Common myeloid progenitor, CD34-positive (primary cell): ENCODE results near the gene DPCD.

ENCODE experiments used
- CTCF ChIA-PET: fragments of 350-600 bp; sonication (Branson Sonifier 250); formaldehyde crosslinking; loops from one replicate; lab custom pipeline; 2021; ENCODE audit warnings: antibody characterized with exemption; lab: Charles Lee
- POLR2A ChIA-PET: fragments of 350-600 bp; sonication (Branson Sonifier 250); formaldehyde crosslinking; loops from one replicate; lab custom pipeline; 2021; ENCODE audit warnings: antibody characterized with exemption; lab: Charles Lee
- DNase-seq, 3 donors: peaks; one replicate each; pipeline versions ENCODE4 v3.0.0 to v3.0.0-alpha.2; 2013
- H3K27ac ChIP-seq, 2 experiments: 1 replicate in 1 of 2; 2 replicates in 1 of 2; pipeline ENCODE4 v1.7.0; 2013; ENCODE audit warnings: inconsistent platforms in 2 of 2, low read length in 2 of 2, mild to moderate bottlenecking in 2 of 2, low read depth in 1 of 2, moderate library complexity in 1 of 2; ENCODE audit not compliant: severe bottlenecking in 2 of 2, insufficient read depth in 1 of 2, poor library complexity in 1 of 2
- H3K27me3 ChIP-seq, 5 experiments: replicated peaks in 2 of 5; 1 replicate in 3 of 5; 2 replicates in 2 of 5; pipeline versions ENCODE4 v1.6.1 to v1.7.0; 2013; ENCODE audit warnings: low read length in 4 of 5, mild to moderate bottlenecking in 2 of 5, moderate library complexity in 2 of 5, inconsistent platforms in 1 of 5; ENCODE audit not compliant: insufficient read depth in 5 of 5, control insufficient read depth in 4 of 5
- H3K36me3 ChIP-seq, 4 experiments: 1 replicate in 2 of 4; 2 replicates in 2 of 4; pipeline versions ENCODE4 v1.6.1 to v1.7.0; 2013; ENCODE audit warnings: low read length in 3 of 4, control low read depth in 1 of 4, mild to moderate bottlenecking in 1 of 4; ENCODE audit not compliant: control insufficient read depth in 4 of 4, insufficient read depth in 4 of 4
- H3K4me1 ChIP-seq, 4 experiments: 1 replicate in 3 of 4; 2 replicates in 1 of 4; pipeline versions ENCODE4 v1.6.1 to v1.7.1; 2013; ENCODE audit warnings: low read length in 3 of 4, mild to moderate bottlenecking in 3 of 4, control low read depth in 1 of 4, inconsistent platforms in 1 of 4, moderate library complexity in 1 of 4; ENCODE audit not compliant: control insufficient read depth in 4 of 4, insufficient read depth in 4 of 4; ENCODE audit errors: control extremely low read depth in 1 of 4
- H3K4me3 ChIP-seq, 7 experiments: 1 replicate in 4 of 7; 2 replicates in 3 of 7; pipeline versions ENCODE4 v1.5.1 to v1.7.0; 2013; ENCODE audit warnings: mild to moderate bottlenecking in 7 of 7, low read length in 6 of 7, moderate library complexity in 6 of 7, inconsistent platforms in 2 of 7, low read depth in 2 of 7, control low read depth in 1 of 7; ENCODE audit not compliant: insufficient read depth in 4 of 7, control insufficient read depth in 1 of 7; ENCODE audit errors: extremely low read depth in 1 of 7
- H3K9me3 ChIP-seq, 5 experiments: 1 replicate in 4 of 5; 2 replicates in 1 of 5; pipeline versions ENCODE4 v1.6.1 to v1.7.1; 2013; ENCODE audit warnings: low read length in 4 of 5, mild to moderate bottlenecking in 2 of 5, inconsistent platforms in 1 of 5, low read depth in 1 of 5, moderate library complexity in 1 of 5; ENCODE audit not compliant: control insufficient read depth in 4 of 5, insufficient read depth in 2 of 5; ENCODE audit errors: control extremely low read depth in 1 of 5
- WGBS: methylation state at CpG from one replicate; pipeline ENCODE4 v1.1.5; 2013; ENCODE audit not compliant: insufficient coverage; 5-methylcytosine and 5-hydroxymethylcytosine counted together

DPCD gene

DNA sequence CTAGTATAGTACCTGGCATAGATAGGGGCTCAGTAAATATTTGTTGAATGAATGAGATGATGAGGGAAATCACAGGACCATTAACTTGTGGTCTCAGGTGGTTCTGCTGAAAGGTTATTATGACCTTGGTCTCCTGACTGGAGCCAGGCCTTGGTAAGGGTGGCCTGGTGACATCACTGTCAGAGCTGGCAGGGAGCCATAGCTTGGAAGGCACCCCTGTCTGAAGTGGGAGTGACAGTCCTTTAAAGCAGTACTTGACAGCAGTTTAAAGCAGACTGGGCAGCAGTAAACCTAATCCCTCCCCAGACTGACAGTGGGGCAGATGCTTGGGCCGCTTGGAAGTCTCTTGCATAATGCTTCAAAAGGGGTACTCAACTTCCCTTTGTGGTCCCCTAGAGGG is 13.4 kb downstream of the DPCD start:
- CTCF ChIA-PET: interaction anchor here (1.6 to 9.0 kb wide), 3 partner anchors 17 to 181 kb away, joined by 4 to 88 read pairs (median 7); partner anchors contain the start of gene NPM3
- H3K27me3 ChIP-seq: no peaks in the 10 kb centered on the region
- no peaks in the 10 kb centered on the region for H3K4me1 ChIP-seq
- peaks cover 0 to 16% (median 10%) of the 10 kb centered on the region in 4 experiments for H3K36me3 ChIP-seq
- POLR2A ChIA-PET: no interaction called here
- H3K27ac ChIP-seq: no peak overlapping the region
- no peak for DNase-seq
- no peak overlapping the region for H3K4me3 ChIP-seq
- 100% methylated on average over 1 of the region's 1 CpG for WGBS
- no peaks in the 10 kb centered on the region for H3K9me3 ChIP-seq

DNA sequence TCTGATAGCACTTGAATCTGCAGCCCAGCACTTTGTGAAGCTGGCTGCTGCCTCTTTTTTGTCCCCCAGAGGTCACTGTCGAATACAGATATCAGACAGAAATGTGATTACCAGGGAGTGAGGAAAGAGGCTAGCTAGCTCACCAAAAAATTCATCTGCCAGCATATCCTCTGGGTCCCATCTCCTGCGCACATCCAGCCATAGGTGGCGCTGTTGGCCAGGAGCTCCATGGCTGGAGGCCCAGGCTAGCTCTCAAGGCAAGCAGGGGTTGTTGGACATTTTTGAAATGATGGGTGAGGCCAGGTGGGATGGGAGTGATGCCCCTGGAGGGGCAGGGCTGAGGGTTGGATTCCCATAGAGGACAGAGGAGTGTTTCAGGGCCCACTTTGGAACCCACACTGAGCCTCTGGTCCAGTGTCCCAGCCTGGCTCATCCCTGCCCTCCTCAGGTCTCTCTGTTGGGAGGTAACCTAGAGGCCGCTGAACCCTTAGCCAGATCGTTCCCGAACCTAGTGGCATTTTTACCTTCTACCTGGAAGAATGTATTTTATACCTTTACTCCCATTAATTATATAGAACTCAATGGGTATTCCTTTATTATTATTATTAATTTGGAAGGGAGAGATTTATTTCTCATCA is 14.8 kb downstream of the DPCD start:
- CTCF ChIA-PET: interaction anchor here (0.6 to 9.0 kb wide), 15 partner anchors 11 to 1005 kb away, joined by 3 to 88 read pairs (median 4); partner anchors contain the start of gene NPM3
- 55% methylated on average over 4 of the region's 6 CpGs for WGBS
- peak; percentile 78 to 90 (median 89) for DNase-seq

DNA sequence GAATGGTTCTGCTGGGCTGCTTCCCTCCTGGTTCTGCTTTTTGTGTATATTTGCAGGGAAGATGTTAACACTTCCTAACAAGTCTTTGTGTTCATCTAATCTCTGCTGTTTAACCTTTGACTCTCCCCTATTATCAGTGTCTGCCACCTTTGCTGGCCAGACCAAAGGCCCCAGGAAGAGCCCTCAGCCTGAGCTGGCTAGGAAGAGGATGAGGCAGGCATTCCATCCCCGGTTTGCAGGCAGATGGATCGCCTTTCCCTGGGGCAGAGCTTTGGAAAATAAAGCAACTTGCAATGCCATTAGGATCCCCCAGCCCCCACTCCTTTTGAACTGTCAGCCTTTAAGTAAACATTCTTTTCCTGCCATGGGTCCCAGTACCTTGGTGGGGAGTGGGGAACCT is 19.0 kb downstream of the DPCD start:
- ChIA-PET CTCF (interaction anchor here (1.0 to 9.0 kb wide), 3 partner anchors 12 to 176 kb away, joined by 4 to 88 read pairs (median 4); partner anchors contain the start of gene NPM3), POLR2A (no interaction called here)
- H3K36me3 ChIP-seq: peaks cover 2 to 63% (median 42%) of the 10 kb centered on the region in 4 experiments
- no peak overlapping the region for H3K27ac ChIP-seq
- no peaks in the 10 kb centered on the region for H3K27me3 ChIP-seq
- 90% methylated on average over 2 of the region's 2 CpGs for WGBS
- no peak overlapping the region for H3K4me3 ChIP-seq
- H3K4me1 ChIP-seq: peaks cover 0 to 5% (median 0%) of the 10 kb centered on the region in 4 experiments
- no peak for DNase-seq
- no peaks in the 10 kb centered on the region for H3K9me3 ChIP-seq

More for the DNA sequence above, 14.8 kb downstream of the DPCD start:
- H3K27ac ChIP-seq: no peak overlapping the region
- H3K9me3 ChIP-seq: no peaks in the 10 kb centered on the region
- no peaks in the 10 kb centered on the region for H3K4me1 ChIP-seq
- no peaks in the 10 kb centered on the region for H3K27me3 ChIP-seq
- no peak overlapping the region for H3K4me3 ChIP-seq
- POLR2A ChIA-PET: no interaction called here
- H3K36me3 ChIP-seq: peaks cover 2 to 24% (median 14%) of the 10 kb centered on the region in 4 experiments

DNA sequence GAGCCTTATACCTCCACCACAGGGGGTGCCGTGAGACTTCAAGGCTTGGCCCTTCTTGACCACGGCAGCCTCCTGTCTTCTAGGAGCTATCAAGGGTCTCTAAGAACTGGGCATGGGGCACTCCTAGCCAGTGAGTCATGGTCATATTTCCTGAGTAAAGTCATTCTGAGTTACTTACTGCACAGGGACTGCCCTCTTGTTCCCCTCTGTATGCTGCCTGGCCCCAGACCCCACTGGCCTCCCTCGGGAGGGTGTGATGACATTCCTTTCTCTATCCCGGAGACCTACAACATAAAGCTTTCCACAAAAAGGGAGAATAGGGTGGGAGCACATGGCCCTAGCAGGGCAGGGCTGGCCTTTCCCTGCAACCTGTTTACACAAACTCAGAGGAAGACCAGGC is 21.4 kb downstream of the DPCD start:
- DNase-seq: no peak
- 100% methylated on average over 4 of the region's 4 CpGs for WGBS
- ChIA-PET CTCF (interaction anchor here (1.4 to 1.6 kb wide), 2 partner anchors 170 to 171 kb away, joined by 3 read pairs; no protein-coding TSS in a partner anchor), POLR2A (no interaction called here)
- no peaks in the 10 kb centered on the region for H3K27me3 ChIP-seq
- H3K4me3 ChIP-seq: no peak overlapping the region
- no peaks in the 10 kb centered on the region for H3K9me3 ChIP-seq
- peaks cover 2 to 63% (median 42%) of the 10 kb centered on the region in 4 experiments for H3K36me3 ChIP-seq
- no peak overlapping the region for H3K27ac ChIP-seq
- H3K4me1 ChIP-seq: peaks cover 0 to 5% (median 0%) of the 10 kb centered on the region in 4 experiments

DNA sequence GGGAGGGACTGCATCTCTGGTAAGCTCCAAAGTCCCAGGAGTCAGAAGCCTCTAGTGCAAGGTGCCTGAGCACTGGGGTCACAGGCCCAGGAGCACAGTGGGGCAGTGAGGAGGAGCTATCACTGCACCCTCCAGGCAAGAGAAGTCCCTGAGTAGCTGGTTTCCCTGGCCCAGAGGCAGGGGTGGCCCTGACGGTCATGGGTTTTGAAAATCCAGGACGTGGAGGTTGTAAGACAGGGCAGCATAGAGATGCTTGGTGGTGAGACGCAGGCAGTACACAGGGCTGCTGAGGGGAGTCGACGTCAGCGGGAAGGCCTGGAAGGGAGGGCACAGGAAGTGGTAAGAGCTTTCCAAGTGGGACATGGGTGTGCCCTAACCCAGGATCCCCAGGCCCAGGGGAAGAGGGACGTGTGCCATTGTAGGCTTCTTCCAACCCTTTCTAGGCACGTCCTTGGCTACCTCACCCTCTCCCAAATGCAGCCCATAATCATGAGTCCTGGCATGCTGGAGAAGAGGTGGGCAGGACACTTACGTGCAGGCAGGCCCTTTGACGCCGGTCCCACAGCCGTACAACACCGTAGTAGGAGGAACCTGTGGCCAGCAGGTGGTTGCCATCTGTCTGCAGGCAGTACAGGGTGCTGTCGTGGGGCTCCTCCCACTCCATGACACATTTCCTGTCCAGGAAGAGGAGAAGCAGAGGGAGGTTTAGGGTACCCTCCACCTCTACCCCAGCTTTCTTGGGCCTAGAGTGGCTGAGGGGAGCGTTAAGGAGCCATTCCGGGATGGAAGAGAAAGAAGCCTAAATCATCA is 23.2 kb downstream of the DPCD start:
- Histone ChIP-seq H3K36me3 (peaks cover 2 to 61% (median 37%) of the 10 kb centered on the region in 4 experiments), H3K27me3 (no peaks in the 10 kb centered on the region), H3K4me1 (peaks cover 0 to 5% (median 0%) of the 10 kb centered on the region in 4 experiments), H3K4me3 (no peak overlapping the region), H3K9me3 (no peaks in the 10 kb centered on the region), H3K27ac (no peak overlapping the region)
- CTCF ChIA-PET: interaction anchor here (0.7 to 1.1 kb wide), 2 partner anchors 10 to 16 kb away, joined by 3 read pairs; no protein-coding TSS in a partner anchor
- POLR2A ChIA-PET: no interaction called here
- peak in 2 of 3 donors; percentile 20 to 35 for DNase-seq
- 87% methylated on average over 14 of the region's 16 CpGs for WGBS

DNA sequence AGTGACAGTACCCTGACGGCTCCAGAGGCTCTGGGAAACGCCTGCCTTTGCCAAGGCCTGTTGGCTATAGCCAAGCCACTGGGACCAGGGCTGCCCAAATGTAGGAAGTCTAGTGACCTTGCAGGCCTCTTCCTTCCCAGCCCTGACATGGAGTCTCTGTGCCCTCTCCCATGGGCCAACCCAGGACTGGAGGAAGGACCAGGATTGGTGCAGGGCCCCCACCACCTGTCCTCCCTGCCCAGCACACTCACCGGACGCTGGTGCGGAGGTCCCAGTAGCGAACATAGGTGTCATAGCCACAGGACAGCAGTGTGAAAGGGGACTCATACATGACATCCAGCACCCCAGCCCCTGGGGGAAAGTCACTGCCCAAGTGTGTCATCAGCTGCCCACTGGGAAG is 24.0 kb downstream of the DPCD start:
- Histone ChIP-seq H3K36me3 (peaks cover 4 to 63% (median 40%) of the 10 kb centered on the region in 4 experiments), H3K9me3 (no peaks in the 10 kb centered on the region), H3K4me3 (no peak overlapping the region), H3K27ac (no peak overlapping the region), H3K4me1 (peaks cover 0 to 5% (median 0%) of the 10 kb centered on the region in 4 experiments), H3K27me3 (no peaks in the 10 kb centered on the region)
- DNase-seq: no peak
- CTCF ChIA-PET: interaction anchor here (1.1 kb wide), 1 partner anchor 9 kb away, joined by 3 read pairs; no protein-coding TSS in a partner anchor
- POLR2A ChIA-PET: no interaction called here
- 97% methylated on average over 6 of the region's 6 CpGs for WGBS
